ENCODE data around the gene EXOC3L2.

DNA sequence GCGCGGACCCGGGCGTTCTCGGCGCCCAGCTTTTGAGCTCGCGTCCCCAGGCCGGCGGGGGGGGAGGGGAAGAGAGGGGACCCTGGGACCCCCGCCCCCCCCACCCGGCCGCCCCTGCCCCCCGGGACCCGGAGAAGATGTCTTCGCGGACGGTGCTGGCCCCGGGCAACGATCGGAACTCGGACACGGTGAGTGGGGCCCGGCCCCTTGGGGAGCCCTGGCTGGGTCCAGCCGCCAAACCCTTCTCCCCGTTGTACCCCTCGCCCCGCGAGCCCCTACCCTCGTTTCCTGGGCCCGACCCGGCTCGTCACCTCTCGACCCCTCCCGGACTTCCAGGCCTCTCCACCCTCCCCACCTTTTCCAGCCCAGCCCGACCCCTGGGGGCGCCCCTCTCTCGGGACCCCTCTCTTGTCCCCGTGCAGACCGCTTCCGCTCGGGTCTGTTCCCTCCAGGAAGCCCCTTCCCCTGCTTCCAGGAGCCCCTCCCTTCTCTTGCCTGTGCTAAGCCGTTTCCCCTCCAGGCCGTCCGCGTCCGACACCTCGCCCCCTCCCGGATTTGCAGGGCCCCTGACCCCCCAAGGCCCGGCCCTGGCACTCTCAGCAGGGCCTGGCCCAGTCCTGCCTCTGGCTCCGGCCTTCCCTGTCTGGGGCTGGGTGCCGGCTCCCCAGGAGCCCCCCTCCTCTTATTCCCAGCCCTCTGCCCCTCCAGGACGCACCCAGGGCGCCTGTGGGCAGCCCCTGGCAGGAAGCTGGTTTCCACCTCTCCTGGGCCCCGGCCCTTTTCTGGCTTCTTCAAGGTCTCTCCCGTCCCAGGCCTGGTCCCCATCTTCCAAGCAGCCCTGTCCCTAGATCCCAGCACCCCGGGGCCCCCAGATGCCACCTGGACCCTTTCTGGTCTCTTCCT lies 6.5 kb upstream of the EXOC3L2 start:
- TF ChIP-seq, protein P1, sequence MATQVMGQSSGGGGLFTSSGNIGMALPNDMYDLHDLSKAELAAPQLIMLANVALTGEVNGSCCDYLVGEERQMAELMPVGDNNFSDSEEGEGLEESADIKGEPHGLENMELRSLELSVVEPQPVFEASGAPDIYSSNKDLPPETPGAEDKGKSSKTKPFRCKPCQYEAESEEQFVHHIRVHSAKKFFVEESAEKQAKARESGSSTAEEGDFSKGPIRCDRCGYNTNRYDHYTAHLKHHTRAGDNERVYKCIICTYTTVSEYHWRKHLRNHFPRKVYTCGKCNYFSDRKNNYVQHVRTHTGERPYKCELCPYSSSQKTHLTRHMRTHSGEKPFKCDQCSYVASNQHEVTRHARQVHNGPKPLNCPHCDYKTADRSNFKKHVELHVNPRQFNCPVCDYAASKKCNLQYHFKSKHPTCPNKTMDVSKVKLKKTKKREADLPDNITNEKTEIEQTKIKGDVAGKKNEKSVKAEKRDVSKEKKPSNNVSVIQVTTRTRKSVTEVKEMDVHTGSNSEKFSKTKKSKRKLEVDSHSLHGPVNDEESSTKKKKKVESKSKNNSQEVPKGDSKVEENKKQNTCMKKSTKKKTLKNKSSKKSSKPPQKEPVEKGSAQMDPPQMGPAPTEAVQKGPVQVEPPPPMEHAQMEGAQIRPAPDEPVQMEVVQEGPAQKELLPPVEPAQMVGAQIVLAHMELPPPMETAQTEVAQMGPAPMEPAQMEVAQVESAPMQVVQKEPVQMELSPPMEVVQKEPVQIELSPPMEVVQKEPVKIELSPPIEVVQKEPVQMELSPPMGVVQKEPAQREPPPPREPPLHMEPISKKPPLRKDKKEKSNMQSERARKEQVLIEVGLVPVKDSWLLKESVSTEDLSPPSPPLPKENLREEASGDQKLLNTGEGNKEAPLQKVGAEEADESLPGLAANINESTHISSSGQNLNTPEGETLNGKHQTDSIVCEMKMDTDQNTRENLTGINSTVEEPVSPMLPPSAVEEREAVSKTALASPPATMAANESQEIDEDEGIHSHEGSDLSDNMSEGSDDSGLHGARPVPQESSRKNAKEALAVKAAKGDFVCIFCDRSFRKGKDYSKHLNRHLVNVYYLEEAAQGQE (IDR thresholded peaks at IDR 0.05; ENCODE audit: insufficient read depth in 1 of 2, low read depth in 2 of 2, low read length in 1 of 2), result no peak
- TF ChIP-seq, protein P2, sequence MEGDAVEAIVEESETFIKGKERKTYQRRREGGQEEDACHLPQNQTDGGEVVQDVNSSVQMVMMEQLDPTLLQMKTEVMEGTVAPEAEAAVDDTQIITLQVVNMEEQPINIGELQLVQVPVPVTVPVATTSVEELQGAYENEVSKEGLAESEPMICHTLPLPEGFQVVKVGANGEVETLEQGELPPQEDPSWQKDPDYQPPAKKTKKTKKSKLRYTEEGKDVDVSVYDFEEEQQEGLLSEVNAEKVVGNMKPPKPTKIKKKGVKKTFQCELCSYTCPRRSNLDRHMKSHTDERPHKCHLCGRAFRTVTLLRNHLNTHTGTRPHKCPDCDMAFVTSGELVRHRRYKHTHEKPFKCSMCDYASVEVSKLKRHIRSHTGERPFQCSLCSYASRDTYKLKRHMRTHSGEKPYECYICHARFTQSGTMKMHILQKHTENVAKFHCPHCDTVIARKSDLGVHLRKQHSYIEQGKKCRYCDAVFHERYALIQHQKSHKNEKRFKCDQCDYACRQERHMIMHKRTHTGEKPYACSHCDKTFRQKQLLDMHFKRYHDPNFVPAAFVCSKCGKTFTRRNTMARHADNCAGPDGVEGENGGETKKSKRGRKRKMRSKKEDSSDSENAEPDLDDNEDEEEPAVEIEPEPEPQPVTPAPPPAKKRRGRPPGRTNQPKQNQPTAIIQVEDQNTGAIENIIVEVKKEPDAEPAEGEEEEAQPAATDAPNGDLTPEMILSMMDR (IDR thresholded peaks at IDR 0.05), result no peak
- TF ChIP-seq SIN3A (IDR thresholded peaks at IDR 0.05; ENCODE audit: borderline replicate concordance, insufficient read depth, low read depth, low read length) (no peak), POLR2AphosphoS5 (IDR thresholded peaks at IDR 0.05; ENCODE audit: low read depth, low read length) (no peak), TCF7L2 (IDR thresholded peaks at IDR 0.05; ENCODE audit: low read depth, low read length) (no peak)

Measured in Panc1 (cell line).